Immature natural killer cell (primary cell): ENCODE results near the gene TMEM266. TPM values are rescaled to one million over a fixed set of nuclear protein-coding genes. Genes with fewer than 3 reads are reported as not detected.

Experiments used
- DNase-seq, 3 donors: peaks; one replicate each; pipeline ENCODE4 v3.0.0; 2022; ENCODE audit warnings: mixed read lengths in 1 of 3
- H3K27ac Mint-ChIP-seq, 6 donors: one replicate each; pipeline ENCODE4 v1.8.0; 2020; ENCODE audit warnings: mixed read lengths in 6 of 6, mild to moderate bottlenecking in 5 of 6, inconsistent platforms in 4 of 6, moderate library complexity in 3 of 6
- H3K27me3 Mint-ChIP-seq, 3 donors: one replicate each; pipeline ENCODE4 v1.8.0; 2020 to 2021; ENCODE audit warnings: low read depth in 3 of 3, mild to moderate bottlenecking in 3 of 3, mixed read lengths in 3 of 3, moderate library complexity in 3 of 3, inconsistent platforms in 1 of 3
- H3K36me3 Mint-ChIP-seq, 3 donors: one replicate each; pipeline ENCODE4 v1.8.0; 2020; ENCODE audit warnings: mixed read lengths in 3 of 3, inconsistent platforms in 2 of 3, mild to moderate bottlenecking in 2 of 3
- H3K4me1 Mint-ChIP-seq, 2 donors: one replicate each; pipeline ENCODE4 v1.8.0; 2020; ENCODE audit warnings: inconsistent platforms in 2 of 2, mild to moderate bottlenecking in 2 of 2, mixed read lengths in 2 of 2, moderate library complexity in 1 of 2
- H3K4me3 Mint-ChIP-seq, 5 donors: one replicate each; pipeline ENCODE4 v1.8.0; 2020; ENCODE audit warnings: mild to moderate bottlenecking in 5 of 5, mixed read lengths in 5 of 5, inconsistent platforms in 3 of 5, moderate library complexity in 3 of 5
- H3K9me3 Mint-ChIP-seq, 6 donors: one replicate each; pipeline ENCODE4 v1.8.0; 2020; ENCODE audit warnings: mild to moderate bottlenecking in 6 of 6, mixed read lengths in 6 of 6, inconsistent platforms in 4 of 6, moderate library complexity in 3 of 6
- polyA plus RNA-seq, 3 donors: library from polyadenylated mRNA; unstranded; fragments of 300-500 nt; fragmentation: Illumina TruSeq; gene quantifications; one replicate each; pipeline ENCODE4 v1.2.3, GENCODE V29; 2021

The TMEM266 gene
- polyA plus RNA-seq, 3 donors from 2014 or later, result not detected

- peak; percentile 9 to 28 (median 19) for DNase-seq
- no peaks in the 10 kb centered on the region for H3K9me3 Mint-ChIP-seq
- no peak overlapping the region for H3K27ac Mint-ChIP-seq
- H3K4me1 Mint-ChIP-seq, result peaks cover 22% of the 10 kb centered on the region in 2 donors
- H3K36me3 Mint-ChIP-seq, result no peaks in the 10 kb centered on the region
- peaks cover 15 to 31% (median 24%) of the 10 kb centered on the region in 3 donors for H3K27me3 Mint-ChIP-seq
- peak overlapping the region in 1 of 5 donors; percentile 61 for H3K4me3 Mint-ChIP-seq
Measured at GRCh38 chr15:76057332-76058000, 2.3 kb upstream of the TMEM266 start.

- H3K36me3 Mint-ChIP-seq, result no peaks in the 10 kb centered on the region
- no peak for DNase-seq
- peak overlapping the region in 3 of 6 donors; percentile 18 to 71 (median 46) for H3K27ac Mint-ChIP-seq
- peaks cover 22% of the 10 kb centered on the region in 2 donors for H3K4me1 Mint-ChIP-seq
- H3K4me3 Mint-ChIP-seq, result peak overlapping the region; percentile 82 to 88 (median 85)
- no peaks in the 10 kb centered on the region for H3K9me3 Mint-ChIP-seq
- peaks cover 15 to 33% (median 24%) of the 10 kb centered on the region in 3 donors for H3K27me3 Mint-ChIP-seq
Measured at GRCh38 chr15:76058714-76059319, 968 bp upstream of the TMEM266 start.

GRCh38 chr15:76060118-76060989 is 569 bp downstream of the TMEM266 start:
- peaks cover 18 to 33% (median 26%) of the 10 kb centered on the region in 3 donors for H3K27me3 Mint-ChIP-seq
- peak overlapping the region in 1 of 6 donors; percentile 22 for H3K27ac Mint-ChIP-seq
- no peaks in the 10 kb centered on the region for H3K36me3 Mint-ChIP-seq

GRCh38 chr15:76061700-76062099 is 1.9 kb downstream of the TMEM266 start:
- Mint-ChIP-seq H3K4me3 (peak overlapping the region in 1 of 5 donors; percentile 34), H3K27ac (no peak overlapping the region), H3K4me1 (peaks cover 25 to 30% of the 10 kb centered on the region in 2 donors), H3K27me3 (peaks cover 22 to 38% (median 28%) of the 10 kb centered on the region in 3 donors), H3K9me3 (no peaks in the 10 kb centered on the region), H3K36me3 (no peaks in the 10 kb centered on the region)
- DNase-seq, result no peak

More at GRCh38 chr15:76060118-76060989, 569 bp downstream of the TMEM266 start:
- Mint-ChIP-seq H3K4me3 (peak overlapping the region; percentile 75 to 88 (median 77)), H3K9me3 (no peaks in the 10 kb centered on the region), H3K4me1 (peaks cover 25 to 28% of the 10 kb centered on the region in 2 donors)
- DNase-seq, result peak; percentile 33 to 59 (median 50)

GRCh38 chr15:76062286-76062685 is 2.5 kb downstream of the TMEM266 start:
- Mint-ChIP-seq H3K36me3 (no peaks in the 10 kb centered on the region), H3K27me3 (peaks cover 19 to 34% (median 28%) of the 10 kb centered on the region in 3 donors), H3K4me1 (peaks cover 21 to 25% of the 10 kb centered on the region in 2 donors), H3K4me3 (no peak overlapping the region), H3K27ac (no peak overlapping the region), H3K9me3 (no peaks in the 10 kb centered on the region)
- DNase-seq, result no peak

GRCh38 chr15:76064375-76064774 is 4.6 kb downstream of the TMEM266 start:
- Mint-ChIP-seq H3K9me3 (no peaks in the 10 kb centered on the region), H3K27me3 (peaks cover 9 to 23% (median 18%) of the 10 kb centered on the region in 3 donors), H3K27ac (no peak overlapping the region), H3K4me1 (peaks cover 11% of the 10 kb centered on the region in 2 donors), H3K36me3 (no peaks in the 10 kb centered on the region), H3K4me3 (no peak overlapping the region)
- no peak for DNase-seq

GRCh38 chr15:76065245-76065644 is 5.5 kb downstream of the TMEM266 start:
- Mint-ChIP-seq H3K27me3 (peaks cover 9 to 20% (median 15%) of the 10 kb centered on the region in 3 donors), H3K4me1 (peaks cover 7 to 9% of the 10 kb centered on the region in 2 donors), H3K27ac (no peak overlapping the region), H3K36me3 (no peaks in the 10 kb centered on the region), H3K9me3 (no peaks in the 10 kb centered on the region), H3K4me3 (no peak overlapping the region)
- DNase-seq, result peak; percentile 14 to 24 (median 21)

GRCh38 chr15:76065793-76066192 is 6.0 kb downstream of the TMEM266 start:
- no peak for DNase-seq
- Mint-ChIP-seq H3K4me1 (peaks cover 3 to 8% of the 10 kb centered on the region in 2 donors), H3K27me3 (peaks cover 9 to 16% (median 11%) of the 10 kb centered on the region in 3 donors), H3K9me3 (no peaks in the 10 kb centered on the region), H3K27ac (no peak overlapping the region), H3K36me3 (no peaks in the 10 kb centered on the region), H3K4me3 (no peak overlapping the region)

GRCh38 chr15:76070192-76070591 is 10.4 kb downstream of the TMEM266 start:
- H3K36me3 Mint-ChIP-seq, result no peaks in the 10 kb centered on the region
- no peak for DNase-seq
- H3K9me3 Mint-ChIP-seq, result no peaks in the 10 kb centered on the region
- peaks cover 1 to 3% of the 10 kb centered on the region in 2 donors for H3K4me1 Mint-ChIP-seq
- no peak overlapping the region for H3K27ac Mint-ChIP-seq
- no peak overlapping the region for H3K4me3 Mint-ChIP-seq
- peaks cover 3 to 13% (median 7%) of the 10 kb centered on the region in 3 donors for H3K27me3 Mint-ChIP-seq

GRCh38 chr15:76070921-76071635 is 11.3 kb downstream of the TMEM266 start:
- peaks cover 0 to 8% (median 1%) of the 10 kb centered on the region in 3 donors for H3K27me3 Mint-ChIP-seq
- H3K27ac Mint-ChIP-seq, result no peak overlapping the region
- H3K4me1 Mint-ChIP-seq, result no peaks in the 10 kb centered on the region
- H3K4me3 Mint-ChIP-seq, result no peak overlapping the region
- H3K9me3 Mint-ChIP-seq, result no peaks in the 10 kb centered on the region
- DNase-seq, result no peak
- no peaks in the 10 kb centered on the region for H3K36me3 Mint-ChIP-seq

- peaks cover 0 to 8% (median 1%) of the 10 kb centered on the region in 3 donors for H3K27me3 Mint-ChIP-seq
- no peak overlapping the region for H3K4me3 Mint-ChIP-seq
- H3K9me3 Mint-ChIP-seq, result no peaks in the 10 kb centered on the region
- H3K36me3 Mint-ChIP-seq, result no peaks in the 10 kb centered on the region
- no peak overlapping the region for H3K27ac Mint-ChIP-seq
- no peak for DNase-seq
- H3K4me1 Mint-ChIP-seq, result no peaks in the 10 kb centered on the region
Measured at GRCh38 chr15:76071806-76072205, 12.0 kb downstream of the TMEM266 start.

- Mint-ChIP-seq H3K27ac (no peak overlapping the region), H3K9me3 (no peaks in the 10 kb centered on the region), H3K36me3 (no peaks in the 10 kb centered on the region), H3K4me3 (no peak overlapping the region), H3K4me1 (no peaks in the 10 kb centered on the region), H3K27me3 (peaks cover 1 to 8% (median 2%) of the 10 kb centered on the region in 3 donors)
- DNase-seq, result no peak
Measured at GRCh38 chr15:76073554-76073953, 13.8 kb downstream of the TMEM266 start.

GRCh38 chr15:76075046-76075445 is 15.3 kb downstream of the TMEM266 start:
- Mint-ChIP-seq H3K27ac (no peak overlapping the region), H3K4me3 (no peak overlapping the region), H3K27me3 (peaks cover 1 to 4% (median 3%) of the 10 kb centered on the region in 3 donors), H3K9me3 (no peaks in the 10 kb centered on the region), H3K4me1 (no peaks in the 10 kb centered on the region), H3K36me3 (no peaks in the 10 kb centered on the region)
- no peak for DNase-seq
